NCI-H2107 (cell line): ENCODE data around the gene RNF113B.

Source experiments
- DNase-seq: peaks from one replicate; lab custom pipeline; 2025; lab: John Stamatoyannopoulos, UW

RNF113B gene

GRCh38 chr13:98176777-98177608 lies at the start of gene RNF113B:
Gene RNF113B, minus strand, starts transcription at chr13:98177269. Its CDS starts 33 bp downstream, at chr13:98177236.
- no peak for DNase-seq

- no peak for DNase-seq
Observed at GRCh38 chr13:98226496-98226895, 49.4 kb upstream of the RNF113B start.

GRCh38 chr13:98225036-98225940 lies 48.2 kb upstream of the RNF113B start:
- DNase-seq: no peak

- DNase-seq: no peak
Observed at GRCh38 chr13:98224557-98224956, 47.5 kb upstream of the RNF113B start.

GRCh38 chr13:98223741-98224140 lies 46.7 kb upstream of the RNF113B start:
- no peak for DNase-seq

- DNase-seq: no peak
Observed at GRCh38 chr13:98222816-98223215, 45.7 kb upstream of the RNF113B start.

- DNase-seq: no peak
Observed at GRCh38 chr13:98222081-98222554, 45.0 kb upstream of the RNF113B start.

- peak; percentile 27 for DNase-seq
Observed at GRCh38 chr13:98221234-98221633, 44.2 kb upstream of the RNF113B start.

- no peak for DNase-seq
Observed at GRCh38 chr13:98220271-98220791, 43.3 kb upstream of the RNF113B start.

- DNase-seq: no peak
Observed at GRCh38 chr13:98219685-98220084, 42.6 kb upstream of the RNF113B start.

GRCh38 chr13:98217597-98217996 lies 40.5 kb upstream of the RNF113B start:
- DNase-seq: no peak

GRCh38 chr13:98216711-98217285 lies 39.7 kb upstream of the RNF113B start:
- no peak for DNase-seq

- DNase-seq: no peak
Observed at GRCh38 chr13:98216135-98216565, 39.1 kb upstream of the RNF113B start.

- DNase-seq: no peak
Observed at GRCh38 chr13:98215508-98215907, 38.4 kb upstream of the RNF113B start.

GRCh38 chr13:98214707-98215106 lies 37.6 kb upstream of the RNF113B start:
- DNase-seq: no peak

GRCh38 chr13:98214008-98214643 lies 37.1 kb upstream of the RNF113B start:
- no peak for DNase-seq

- DNase-seq: no peak
Observed at GRCh38 chr13:98213354-98213753, 36.3 kb upstream of the RNF113B start.

- no peak for DNase-seq
Observed at GRCh38 chr13:98212763-98213162, 35.7 kb upstream of the RNF113B start.

- DNase-seq: no peak
Observed at GRCh38 chr13:98208606-98209005, 31.5 kb upstream of the RNF113B start.

GRCh38 chr13:98207416-98207815 lies 30.3 kb upstream of the RNF113B start:
- DNase-seq: no peak

GRCh38 chr13:98206946-98207345 lies 29.9 kb upstream of the RNF113B start:
- DNase-seq: no peak

- DNase-seq: no peak
Observed at GRCh38 chr13:98204546-98204945, 27.5 kb upstream of the RNF113B start.
